Effector CD4-positive, alpha-beta T cell (primary cell): ENCODE data around the gene DRAM1.
A peak's percentile ranks its signal among the peaks of the same experiment; 100 is the strongest.
"Not testable (repeated sequence)": the region's sequence is repeated elsewhere in the genome, so short reads cannot be mapped to it uniquely, and the experiment has no call there.

Experiments used
- DNase-seq: peaks from one replicate; pipeline ENCODE4 v3.0.0-alpha.2; 2020
- total RNA-seq: gene quantifications from one replicate; lab custom pipeline; 2026; lab: John Stamatoyannopoulos, UW

DRAM1 gene
- 3.2 reads per million, percentile 12 among the genes with 10 or more reads in this experiment for total RNA-seq

DNA sequence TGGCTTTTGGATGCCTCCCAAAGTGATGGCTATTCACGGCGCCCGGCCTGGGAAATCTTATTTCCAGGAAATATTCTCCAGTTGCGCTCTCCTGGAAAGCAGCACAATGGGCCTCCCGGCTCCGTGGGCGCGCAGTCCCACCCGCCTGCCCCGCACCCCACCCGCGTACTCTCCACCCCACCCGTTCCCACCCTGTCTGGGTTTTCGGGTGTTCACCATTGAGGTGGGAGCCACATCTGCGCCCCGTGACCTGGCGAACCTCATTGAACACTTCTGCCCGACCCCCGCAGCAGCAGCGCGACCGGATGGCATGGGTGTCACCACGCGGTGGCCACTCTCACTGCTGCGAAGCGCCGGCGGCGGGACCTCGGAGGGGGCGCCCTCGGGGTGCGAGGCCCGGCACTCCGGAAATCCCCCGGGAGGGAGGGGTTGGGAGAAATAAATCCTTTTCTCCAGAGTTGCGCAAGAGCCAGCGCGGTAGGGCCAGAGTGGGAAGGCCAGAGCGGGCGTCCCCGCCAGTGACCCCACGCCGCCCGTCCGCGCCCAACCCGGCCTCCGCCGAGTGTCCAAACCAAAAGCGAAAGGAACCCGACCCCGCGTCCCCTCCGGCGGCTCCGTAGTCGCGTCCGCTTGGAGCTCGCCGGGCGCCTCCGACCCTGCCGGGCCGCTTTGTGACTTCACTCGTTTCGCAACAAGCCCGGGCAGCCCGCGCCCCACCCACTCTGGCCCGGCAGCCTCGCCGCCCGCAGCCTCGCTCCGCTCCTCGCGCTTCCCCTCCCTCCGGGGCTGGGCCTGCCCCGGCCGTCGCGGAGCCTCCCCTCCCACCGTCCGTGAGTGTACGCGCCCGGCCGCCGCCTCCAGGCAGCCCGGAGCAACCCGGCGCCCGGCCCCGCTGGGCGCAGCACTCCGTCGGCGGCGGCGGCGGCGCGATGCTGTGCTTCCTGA is at the start of gene DRAM1:
Gene DRAM1 (plus strand): TSS at position 720 of the 945 bp plus-strand sequence. CDS start 210 bp downstream, at position 930.
- peak; percentile 46 for DNase-seq

DNA sequence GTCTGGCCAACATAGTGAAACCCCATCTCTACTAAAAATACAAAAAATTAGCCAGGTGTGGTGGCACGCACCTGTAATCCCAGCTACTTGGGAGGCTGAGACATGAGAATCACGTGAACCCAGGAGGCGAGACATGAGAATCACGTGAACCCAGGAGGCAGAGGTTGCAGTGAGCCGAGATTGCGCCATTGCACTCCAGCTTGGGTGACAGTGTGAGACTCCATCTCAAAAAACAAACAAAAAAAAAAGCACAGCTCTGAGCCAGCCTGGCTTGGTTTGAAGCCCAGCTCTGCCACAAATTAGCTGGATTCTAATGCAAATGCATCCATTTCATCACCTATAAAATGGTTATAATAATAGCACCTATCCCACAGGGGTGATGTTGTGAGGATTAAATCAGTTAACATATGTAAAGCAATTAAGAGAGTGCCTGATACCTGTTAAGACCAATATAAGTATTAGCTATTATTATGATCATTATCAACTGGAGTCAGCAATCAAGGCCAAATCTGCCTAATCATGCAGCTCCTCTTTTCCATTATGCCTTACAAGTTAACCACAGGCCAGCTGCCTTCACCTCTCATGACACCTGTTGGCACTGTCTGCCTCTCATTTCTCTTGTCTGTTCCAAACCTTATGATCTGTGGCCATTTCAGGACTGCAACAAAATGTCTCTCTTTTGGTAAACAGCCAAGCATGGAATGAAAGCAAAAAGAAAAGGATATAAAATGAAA is 48.8 kb upstream of the DRAM1 start:
- no peak for DNase-seq

DNA sequence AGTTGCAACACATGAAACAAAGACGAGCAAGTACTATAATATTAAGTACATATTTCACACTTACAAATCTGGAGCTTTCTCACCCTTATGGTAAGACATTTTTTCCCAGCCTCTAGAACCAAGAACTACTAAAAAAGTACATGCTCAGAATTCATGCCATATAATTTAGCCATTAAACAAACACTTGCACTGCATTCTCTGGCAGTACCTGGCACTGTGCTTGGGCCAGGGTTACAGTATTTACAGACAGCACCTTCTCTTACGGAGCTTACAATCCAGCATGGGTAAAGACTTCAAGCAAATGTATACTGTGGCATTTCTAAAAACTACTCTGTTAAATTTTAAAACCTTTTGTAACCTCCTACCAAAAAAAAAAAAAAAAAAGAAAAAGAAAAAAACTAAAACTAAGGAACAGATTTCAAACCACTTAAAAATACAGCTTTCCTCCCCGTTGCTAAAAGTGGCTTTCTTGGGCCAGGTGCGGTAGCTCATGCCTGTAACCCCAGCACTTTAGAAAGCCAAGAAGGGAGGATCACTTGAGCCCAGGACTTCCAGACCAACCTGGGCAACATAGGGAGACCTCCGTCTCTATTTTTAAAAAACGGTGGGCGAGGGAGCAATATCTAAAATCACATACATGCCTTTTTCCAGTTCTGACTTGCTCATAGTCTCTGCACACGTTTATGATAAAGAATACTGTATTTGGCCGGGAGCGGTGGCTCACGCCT is 47.6 kb upstream of the DRAM1 start:
- no peak for DNase-seq

GRCh38 chr12:101830367-101831325 is 46.7 kb upstream of the DRAM1 start, which contains the start of gene GNPTAB:
GNPTAB (minus strand) TSS chr12:101830959; CDS start chr12:101830675, 284 bp downstream.
- peak; percentile 93 for DNase-seq

GRCh38 chr12:101832030-101832429 is 45.4 kb upstream of the DRAM1 start:
- no peak for DNase-seq

- DNase-seq: no peak
Measured at GRCh38 chr12:101838628-101839323, 38.6 kb upstream of the DRAM1 start.

GRCh38 chr12:101839324-101840283 is 37.8 kb upstream of the DRAM1 start:
- DNase-seq: peak; percentile 69

DNA sequence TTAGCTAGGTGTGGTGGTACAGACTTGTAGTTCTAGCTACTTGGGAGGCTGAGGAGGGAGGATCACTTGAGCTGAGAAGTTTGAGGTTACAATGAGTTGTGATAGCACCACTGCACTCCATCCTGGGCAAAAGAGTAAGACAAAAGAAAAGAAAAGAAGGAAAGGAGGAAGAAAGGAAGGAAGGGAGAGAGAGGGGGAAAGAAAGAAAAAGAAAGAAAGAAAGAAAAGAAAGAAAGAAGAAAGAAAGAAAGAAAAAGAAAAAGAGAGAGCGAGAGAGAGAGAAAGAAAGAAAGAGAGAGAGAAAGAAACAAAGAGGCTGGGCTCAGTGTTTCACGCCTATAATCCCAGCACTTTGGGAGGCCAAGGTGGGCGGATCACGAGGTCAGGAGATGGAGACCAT is 36.3 kb upstream of the DRAM1 start:
- no peak for DNase-seq

- no peak for DNase-seq
Measured at GRCh38 chr12:101845137-101845711, 32.2 kb upstream of the DRAM1 start.

- DNase-seq: no peak
Measured at GRCh38 chr12:101847325-101847724, 30.1 kb upstream of the DRAM1 start.

GRCh38 chr12:101850199-101850598 is 27.2 kb upstream of the DRAM1 start:
- no peak for DNase-seq

DNA sequence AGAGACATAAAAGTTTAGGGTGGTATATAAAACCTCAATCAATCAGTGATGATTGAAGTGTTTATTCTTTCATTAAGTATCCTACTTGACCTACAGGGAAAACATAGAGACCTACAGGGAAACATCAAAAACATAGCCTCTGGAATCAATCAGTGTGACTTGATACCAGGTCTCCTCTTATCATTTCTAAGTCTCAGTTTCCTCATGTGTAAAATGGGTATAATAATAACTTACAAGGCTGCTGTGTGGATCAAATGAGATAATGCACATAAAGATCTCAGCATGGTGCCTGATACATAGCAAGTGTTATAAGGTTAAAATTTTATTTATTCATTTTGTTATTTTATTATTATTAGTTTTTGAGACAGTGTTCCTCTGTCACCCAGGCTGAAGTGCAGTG is 24.4 kb upstream of the DRAM1 start:
- no peak for DNase-seq

DNA sequence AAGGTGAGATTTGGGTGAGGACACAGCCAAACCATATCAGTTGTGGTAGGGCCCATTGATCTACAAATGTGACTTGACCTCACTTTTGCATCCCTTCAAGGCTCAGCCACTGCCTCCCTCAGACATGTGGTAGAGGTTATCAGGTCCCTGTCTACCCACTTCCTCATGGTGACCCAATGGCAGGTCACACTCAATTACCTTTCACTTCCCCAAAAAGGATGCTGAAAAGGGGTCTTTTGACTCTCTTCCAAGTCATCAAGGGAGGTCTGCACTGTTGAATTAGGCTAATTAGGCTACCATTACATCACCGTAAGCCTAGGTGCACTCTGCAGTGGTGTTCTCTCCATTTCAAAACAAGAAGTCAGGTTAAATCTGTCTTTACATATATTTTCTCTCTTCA is 22.6 kb upstream of the DRAM1 start:
- no peak for DNase-seq

GRCh38 chr12:101855364-101855884 is 22.0 kb upstream of the DRAM1 start:
- DNase-seq: no peak

GRCh38 chr12:101855976-101856375 is 21.4 kb upstream of the DRAM1 start:
- no peak for DNase-seq

GRCh38 chr12:101856614-101857013 is 20.8 kb upstream of the DRAM1 start:
- not testable (repeated sequence) for DNase-seq

DNA sequence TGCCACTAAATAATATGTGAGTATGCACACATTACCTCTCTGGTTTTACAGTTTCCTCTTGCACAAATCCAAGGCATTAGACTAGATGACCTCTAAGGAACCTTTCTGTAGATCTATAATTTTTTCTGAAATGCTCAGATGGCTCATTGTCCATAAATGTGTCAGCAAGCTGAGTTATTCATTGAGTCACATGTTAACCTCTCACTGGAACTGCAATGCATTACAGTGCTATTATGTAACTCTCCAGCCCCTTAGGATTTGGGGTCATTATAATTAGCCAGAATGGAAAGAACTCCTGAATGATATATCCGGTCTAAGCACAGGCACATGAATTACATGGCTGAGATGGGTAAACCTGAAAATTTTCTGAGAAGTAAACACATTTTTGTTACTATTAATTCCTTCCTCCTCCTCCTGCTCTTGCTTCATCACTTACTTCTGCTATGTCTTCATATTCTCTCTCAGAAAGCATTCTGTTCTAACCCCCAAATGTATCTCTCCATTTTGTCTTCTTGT is 20.3 kb upstream of the DRAM1 start:
- no peak for DNase-seq

GRCh38 chr12:101858361-101858760 is 19.0 kb upstream of the DRAM1 start:
- DNase-seq: no peak
